Measurements from ENCODE around the gene SLC22A12.

SLC22A12 gene

DNA sequence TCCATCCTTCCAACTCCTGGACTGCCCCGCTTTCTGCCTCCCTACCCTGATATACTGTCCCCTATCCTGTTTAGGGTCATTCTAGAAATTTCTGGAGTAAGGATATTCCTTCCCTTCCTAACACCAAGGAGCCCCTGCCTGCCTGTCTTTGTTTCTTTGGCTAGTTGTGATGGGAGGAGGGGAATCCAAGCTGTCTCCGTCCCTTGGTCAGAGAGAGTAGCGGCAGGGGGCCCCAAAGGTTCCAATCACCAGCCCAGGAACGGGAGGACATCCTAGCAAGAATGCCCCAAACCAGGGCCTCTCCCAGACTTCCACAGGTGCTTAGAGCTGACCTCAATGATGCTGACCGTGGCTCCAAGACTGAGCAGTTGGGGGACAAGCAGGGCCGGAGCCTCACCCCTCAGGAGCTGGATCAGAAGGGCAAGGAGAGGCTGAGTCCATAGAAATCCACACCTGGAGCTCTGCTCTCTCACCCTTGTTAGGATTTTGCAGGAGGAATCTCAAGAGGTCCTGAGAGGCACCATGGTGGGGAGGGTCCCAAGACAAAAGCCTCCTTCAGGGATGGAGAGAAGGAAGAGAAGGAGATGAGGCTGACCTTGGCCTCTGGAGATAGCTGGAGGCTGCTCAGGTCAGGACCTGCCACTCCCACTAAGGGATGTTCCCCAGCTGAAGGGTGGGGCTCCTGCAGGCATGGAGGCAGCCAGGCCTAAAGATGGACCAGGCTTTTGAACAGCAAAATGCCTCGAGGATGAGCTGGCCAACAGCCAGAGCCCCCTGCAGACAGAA, 13.6 kb downstream of the SLC22A12 start:
- no peak for DNase-seq (ENCODE audit: low read depth in 2 of 2)

DNA sequence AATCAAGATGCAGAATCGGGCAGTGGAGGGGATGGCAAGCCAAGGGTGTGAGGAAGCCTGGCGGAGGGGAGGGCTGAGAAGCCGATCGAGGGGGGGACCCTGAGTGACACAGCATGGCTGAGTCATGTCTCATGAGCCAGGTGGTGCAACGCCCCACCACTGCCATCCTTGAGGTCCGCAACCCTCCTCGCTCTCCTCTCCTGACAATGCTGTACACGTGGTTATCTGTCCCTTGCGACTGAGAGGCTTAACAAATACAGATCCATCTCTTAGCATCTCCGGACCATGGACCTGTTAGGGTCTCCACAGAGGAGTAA, 14.2 kb downstream of the SLC22A12 start:
- DNase-seq (ENCODE audit: low read depth in 2 of 2), result no peak

DNA sequence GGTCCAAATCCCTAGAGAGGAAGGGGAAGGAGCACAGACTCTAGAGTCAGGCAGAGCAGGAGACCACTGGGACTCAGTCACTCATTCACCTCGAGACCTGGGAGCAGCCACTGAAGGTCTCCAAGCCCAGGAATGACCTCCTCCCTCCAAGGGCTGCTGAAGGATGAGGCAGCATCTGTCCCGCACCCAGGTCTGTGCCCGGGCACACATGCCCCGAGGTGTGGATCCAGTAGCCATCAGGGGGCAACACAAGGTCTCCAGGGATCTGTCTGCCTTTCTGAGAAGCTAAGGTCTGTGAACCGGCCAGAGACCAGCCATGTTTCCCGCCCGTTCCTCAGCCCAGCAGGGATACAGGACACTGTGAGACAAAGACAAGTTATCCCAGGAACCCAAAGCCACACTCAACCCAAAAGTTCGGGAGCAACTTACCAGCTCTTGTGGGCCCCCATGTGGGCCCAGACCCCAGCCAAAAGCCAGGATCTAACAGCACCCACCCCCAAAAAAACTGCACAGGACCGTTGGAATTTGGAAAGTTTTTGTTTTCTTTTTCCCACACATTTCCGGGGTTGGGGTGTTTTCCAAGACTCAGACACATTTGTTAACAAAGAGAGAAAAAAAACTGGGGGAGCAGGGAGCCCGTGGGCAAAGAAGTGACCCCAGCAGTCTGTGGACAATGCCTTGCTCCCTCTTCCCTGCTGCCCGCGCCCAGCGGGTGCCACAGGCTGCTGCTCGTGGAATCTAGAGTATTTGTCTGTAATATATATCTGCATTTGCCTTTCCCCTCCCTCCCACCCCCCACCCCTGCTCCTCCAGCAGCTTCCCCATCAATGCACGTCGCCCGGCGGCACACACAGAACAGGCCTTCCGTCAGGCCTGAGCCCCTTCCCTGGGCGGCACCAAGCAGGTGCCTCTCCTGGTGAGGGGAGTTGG, 14.9 kb downstream of the SLC22A12 start:
- DNase-seq (ENCODE audit: low read depth in 2 of 2), result no peak

DNA sequence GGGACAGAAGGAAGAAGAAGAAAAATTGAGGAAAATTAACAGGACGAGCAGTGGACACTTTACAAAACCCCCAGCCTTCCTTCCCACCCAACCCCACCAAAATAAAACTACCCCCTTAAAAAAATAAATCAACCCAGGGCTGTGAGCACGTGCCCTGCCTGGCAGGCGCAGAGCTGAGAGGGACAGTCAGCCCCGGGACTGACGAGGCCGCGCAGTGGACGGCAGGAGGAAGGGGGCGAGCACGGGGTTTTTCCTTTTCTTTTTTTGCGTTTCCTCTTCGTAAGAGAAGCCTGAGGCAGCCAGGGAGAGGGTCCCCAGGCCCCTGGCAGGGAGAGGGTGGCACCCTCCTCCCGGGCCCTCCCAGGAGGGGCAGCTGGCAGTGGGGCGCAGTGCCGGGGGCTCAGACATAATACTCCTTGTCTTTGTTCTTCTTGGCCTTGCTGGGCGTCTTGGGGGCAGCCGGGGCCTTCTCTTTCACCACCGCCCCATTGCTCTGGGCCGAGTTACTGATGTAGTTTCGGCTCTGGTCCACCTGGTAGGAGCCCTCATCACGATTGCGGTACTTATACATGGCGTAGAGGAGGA, 15.9 kb downstream of the SLC22A12 start:
- no peak for DNase-seq (ENCODE audit: low read depth in 2 of 2)

DNA sequence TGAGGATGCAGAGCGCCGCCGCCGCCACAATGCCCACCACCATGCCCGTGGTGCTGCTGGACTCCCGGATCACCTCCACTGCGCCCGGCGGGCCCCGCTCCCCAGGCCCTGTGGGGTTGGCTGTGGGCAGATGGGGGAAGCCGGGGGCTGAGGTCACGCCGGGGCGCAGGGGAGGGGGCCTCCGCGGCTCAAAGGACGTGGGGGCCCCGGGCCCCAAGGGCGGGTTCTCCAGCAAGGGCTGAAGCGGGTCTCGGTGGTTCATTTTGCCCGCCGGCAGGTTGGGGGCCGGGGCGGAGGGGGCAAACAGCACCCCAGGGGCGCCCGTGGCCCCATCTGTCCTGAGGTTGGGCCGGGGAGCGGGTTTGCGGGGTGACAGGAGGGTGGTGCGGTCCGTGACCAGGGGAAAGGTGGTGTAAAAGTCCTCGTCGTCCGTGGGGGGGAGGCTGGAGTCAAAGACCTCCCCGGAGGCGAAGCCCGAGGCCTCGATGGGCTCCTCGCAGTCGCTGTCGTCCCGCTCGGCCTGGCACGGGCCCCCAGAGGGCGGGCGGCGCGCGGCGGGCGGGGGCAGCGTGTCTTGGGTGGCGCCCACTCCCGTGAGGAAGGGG, 16.5 kb downstream of the SLC22A12 start:
- DNase-seq (ENCODE audit: low read depth in 2 of 2), result no peak

DNA sequence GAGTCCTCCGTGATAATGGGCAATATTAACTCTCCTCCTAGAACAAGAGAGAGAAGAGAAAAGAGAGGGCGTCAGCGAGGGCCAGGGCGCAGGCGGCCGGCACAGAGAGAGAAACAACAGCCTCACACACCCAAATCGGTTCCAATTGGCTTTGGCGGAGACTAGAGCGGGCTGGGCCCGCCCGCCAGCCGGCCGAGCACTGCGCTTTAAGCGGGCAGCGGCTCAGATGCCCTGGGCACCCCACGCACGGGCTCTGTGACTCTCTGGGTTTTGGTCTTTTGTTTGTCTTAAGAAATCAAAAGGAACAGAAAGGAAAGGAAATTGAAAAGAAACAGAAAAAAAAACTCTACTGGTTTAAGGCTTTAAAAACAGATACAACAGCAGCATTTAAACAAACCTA, 17.0 kb downstream of the SLC22A12 start:
- no peak for DNase-seq (ENCODE audit: low read depth in 2 of 2)

DNA sequence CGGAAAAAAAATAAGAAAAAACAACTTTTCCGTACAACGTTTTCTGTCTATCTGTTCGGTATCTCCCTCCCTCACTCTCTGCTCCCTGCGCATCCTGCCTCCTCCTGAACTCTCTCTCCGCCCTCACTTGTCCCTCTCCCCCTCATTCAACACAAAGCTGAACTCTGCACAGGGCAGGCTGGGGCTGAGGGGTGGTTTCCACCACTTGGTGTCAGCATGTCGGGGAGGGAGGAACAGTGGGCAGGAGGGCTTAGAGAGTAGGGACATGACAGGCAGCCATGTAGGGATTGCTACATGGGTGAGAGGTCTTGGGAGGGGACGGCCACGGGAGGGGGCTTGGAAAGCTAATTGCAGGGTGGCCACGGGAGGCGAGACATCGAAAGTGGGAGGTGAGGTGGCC, 17.6 kb downstream of the SLC22A12 start:
- DNase-seq (ENCODE audit: low read depth in 2 of 2), result no peak

DNA sequence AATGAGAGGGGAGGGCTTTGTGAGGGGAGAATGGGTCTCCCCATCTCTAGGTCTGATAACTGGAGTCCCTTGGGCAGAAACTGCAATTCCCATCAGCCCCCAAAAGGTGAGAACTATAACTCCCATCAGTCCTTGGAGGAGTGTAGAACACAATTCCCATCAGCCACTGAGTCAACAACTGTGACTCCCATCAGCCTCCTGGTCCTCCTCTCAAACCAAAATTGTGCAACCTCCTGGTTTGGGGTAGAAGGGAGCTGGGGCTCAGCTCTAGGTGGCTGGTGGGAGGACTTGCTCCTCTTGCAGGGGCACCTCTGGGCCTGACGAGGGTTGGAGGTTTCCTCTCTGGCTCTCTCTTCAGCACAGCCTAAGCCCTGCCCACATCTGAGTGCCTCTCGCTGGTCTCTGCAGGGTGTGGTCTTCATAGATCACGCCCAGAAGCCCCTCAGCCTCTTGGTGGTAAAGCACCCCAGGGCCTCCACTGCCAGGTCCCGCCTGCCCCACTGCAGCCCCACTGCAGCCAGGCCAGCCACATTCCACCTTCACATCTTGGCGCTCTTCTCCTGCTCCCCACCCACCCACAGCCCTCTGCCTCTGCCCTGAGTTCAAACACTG, 18.5 kb downstream of the SLC22A12 start:
- DNase-seq (ENCODE audit: low read depth in 2 of 2), result no peak

DNA sequence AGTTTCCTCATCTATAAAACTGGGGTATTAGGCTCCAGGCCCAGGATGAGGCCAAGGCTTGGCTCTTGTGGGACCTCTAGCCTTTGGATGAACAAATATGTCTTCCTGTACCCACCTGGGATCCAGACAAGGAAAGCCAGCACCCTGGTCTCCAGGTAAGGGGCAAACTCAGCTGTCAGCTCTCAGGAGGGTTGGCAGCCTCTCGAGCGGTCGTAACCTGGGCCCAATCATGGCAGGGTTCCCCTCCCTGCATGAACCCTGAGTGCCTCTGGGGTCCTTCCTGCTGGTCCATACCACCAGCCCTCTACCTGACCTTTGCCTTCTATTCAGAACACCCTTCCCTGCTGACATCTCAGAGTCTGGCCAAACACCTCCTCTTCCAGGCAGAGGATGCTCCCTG, 19.6 kb downstream of the SLC22A12 start:
- no peak for DNase-seq (ENCODE audit: low read depth in 2 of 2)

DNA sequence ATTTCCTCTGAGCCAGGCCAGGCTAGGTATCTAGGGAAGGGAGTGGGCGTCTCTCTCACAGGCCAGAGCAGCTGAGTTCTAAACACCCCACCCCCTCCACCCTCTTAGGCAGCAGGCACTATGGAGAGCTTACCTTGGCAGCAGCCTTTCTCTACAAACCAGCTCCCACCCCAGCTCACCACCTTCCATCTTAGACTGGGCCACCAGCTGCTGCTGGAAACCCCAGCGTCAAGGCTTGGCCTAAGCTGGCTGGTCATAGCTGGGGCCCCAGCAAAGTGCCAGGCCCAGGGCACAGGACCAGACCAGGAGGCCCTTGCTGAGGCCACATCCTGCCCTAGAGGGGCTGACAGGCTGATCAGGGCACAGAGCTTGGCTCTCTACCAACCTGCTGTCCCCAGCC, 20.2 kb downstream of the SLC22A12 start:
- no peak for DNase-seq (ENCODE audit: low read depth in 2 of 2)

DNA sequence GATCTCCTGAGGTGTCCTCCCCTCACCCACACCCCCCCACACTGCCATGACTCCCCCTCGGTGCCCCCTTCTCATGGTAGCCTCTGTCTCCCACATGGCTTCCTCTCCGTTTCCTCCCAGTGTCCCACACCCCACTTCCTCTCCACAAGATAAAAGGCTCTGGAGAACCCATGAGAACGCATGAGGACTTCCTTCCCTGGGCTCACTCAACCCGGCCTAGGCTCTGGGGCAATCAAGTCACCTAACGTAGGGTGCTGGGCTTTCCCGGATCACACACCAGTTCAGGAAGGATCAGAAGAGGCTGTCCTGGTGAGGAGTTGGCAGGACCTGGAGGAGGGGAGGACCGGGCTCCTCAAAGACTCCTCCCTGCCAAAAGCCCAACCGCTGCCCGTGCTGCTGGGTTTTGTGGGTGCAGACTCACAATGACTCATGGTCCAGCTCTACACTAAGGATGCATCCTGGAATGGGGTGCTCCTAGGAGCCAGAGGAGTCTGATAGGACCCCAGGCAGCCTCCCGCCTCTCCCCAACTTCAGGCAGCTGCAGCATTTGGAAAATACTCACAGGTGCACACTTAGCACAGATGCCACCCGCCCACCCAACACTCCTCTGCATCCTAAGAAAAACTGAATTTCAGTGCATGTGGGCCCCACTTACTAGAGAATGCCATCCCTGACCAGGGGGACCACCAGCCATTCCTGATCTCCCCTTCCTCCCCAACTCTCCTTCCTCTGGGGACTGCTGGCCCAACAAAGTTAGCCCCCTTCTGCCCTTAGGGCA, 21.0 kb downstream of the SLC22A12 start:
- no peak for DNase-seq (ENCODE audit: low read depth in 2 of 2)

DNA sequence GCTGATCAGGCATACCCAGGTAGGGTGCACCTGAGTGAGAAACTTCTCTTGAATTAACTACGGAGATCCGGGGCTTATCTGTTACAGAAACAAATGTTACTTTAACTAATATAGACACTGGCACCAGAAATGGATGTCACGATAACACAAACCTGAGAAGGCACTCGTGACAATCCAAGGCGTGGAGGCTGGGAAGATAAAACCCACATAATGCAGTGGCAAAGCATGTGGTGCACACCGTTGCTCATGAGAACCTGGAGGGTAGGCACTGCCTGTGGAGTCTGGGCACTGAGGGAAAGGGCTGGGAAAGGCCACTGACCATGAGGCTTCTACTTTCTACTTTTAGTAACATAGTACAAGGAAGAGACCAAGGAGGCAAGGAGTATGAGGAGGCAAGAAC, 22.6 kb downstream of the SLC22A12 start:
- DNase-seq (ENCODE audit: low read depth in 2 of 2), result no peak

DNA sequence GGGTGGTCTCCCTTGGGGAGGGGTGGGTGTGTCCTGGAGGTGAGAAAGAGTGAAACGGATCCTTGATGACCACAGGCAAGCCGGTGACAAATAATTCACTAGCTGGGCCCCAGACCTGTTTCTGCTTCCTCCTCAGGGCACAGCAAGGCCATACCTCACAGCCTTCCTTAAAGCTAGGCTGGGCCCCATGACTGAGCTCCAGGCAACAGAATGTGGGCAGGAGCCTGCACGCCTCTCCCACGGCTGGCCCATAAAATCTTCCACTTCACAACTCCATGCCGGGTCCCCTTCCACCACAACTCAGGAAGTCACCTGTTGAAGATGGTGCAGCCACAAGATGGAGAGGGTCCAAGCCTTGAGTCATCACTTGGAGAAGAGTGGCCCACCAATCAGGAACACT, 23.9 kb downstream of the SLC22A12 start:
- DNase-seq (ENCODE audit: low read depth in 2 of 2), result no peak

DNA sequence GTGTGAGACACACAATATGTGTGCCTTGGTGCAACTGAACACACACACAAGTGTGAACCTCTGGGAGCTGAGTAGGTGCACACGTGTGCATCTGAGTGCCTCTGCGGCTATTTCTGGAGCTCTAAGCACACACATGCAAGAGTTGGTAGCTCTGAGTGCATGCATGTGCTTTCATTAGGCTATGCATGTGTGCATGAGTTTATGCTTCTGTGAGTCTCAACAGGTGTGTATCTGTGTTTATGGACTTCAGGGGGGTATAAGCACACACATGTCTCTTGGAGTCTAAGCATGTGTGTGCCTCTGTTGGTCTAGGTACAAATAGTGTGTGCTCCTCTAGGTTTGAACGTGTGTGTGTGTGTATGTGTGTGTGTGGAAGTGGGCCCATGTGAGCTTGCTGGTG, 25.8 kb downstream of the SLC22A12 start:
- no peak for DNase-seq (ENCODE audit: low read depth in 2 of 2)

DNA sequence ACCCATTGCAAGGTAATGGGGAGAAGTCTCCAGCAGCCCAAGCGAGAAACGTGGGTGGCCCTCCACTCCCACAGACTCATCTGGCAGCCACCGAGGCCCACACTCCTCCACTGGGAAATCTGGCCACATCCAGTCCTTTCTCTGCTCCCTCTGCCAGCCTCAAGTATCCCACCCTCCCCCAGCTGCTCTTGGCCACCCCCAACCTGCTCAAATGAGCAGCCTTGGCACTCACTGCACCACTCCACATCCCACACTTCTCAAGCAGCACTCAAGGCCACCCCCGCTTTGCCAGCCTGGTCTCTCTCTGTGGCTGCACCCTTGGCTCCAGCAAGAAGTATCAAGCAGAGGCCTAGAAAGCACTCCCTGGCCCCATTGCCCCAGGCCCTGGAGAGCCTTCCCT, 28.2 kb downstream of the SLC22A12 start:
- no peak for DNase-seq (ENCODE audit: low read depth in 2 of 2)

DNA sequence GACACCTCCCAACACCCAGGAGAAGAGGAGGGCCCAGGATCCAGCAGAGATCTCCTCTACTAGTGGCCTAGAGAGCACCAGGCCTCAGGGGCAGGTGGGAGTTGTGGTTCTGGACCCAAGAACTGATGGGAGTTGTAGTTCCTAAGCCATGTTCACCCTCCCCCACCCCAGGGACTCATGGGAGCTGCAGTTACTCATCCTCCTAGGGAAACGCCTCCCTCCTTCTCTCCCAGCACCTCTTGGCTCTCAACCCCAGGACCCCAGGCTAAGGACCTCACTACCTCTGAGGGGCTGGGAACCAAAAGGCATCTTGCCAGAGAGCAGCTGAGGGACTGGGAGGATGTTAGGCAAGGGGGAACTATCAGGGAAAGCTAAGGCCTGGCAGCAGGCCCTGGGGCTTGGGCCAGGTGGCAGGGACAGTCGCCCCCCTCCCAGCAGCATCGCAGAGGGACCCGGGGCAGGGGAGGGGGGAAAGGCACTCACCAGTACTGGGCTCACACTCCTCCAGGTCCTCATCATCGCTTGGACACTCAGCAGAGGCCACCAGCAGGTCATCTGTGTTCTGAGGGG, 28.9 kb downstream of the SLC22A12 start:
- no peak for DNase-seq (ENCODE audit: low read depth in 2 of 2)

DNA sequence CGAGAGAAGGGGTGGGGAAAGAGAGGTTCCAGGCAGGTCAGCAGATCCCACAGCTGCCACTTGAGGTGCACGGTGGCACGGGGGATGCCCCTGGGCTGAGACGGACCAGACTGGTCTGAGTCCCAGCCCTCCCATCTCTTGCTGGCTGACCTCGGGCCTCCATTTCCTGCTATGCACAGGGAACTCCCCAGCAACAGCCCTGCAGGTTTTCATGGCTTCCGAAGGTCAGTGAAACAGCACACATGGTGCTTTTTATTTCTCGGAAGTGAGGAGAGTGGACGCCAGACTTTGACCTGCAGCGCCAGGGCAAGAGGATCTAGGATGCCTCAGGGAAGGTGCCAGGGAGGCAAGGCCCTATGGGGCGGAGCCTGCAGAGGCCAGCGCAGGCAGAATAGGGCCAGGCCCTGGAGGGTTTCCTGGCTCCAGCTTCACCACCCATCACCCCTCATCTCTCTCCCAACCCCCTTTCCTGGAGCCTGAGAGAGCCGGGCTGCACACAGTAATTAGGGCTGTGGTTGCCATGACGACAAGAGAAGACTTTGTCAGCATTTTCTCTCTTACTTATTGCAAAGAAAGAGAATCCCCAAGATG, 29.5 kb downstream of the SLC22A12 start:
- no peak for DNase-seq (ENCODE audit: low read depth in 2 of 2)

DNA sequence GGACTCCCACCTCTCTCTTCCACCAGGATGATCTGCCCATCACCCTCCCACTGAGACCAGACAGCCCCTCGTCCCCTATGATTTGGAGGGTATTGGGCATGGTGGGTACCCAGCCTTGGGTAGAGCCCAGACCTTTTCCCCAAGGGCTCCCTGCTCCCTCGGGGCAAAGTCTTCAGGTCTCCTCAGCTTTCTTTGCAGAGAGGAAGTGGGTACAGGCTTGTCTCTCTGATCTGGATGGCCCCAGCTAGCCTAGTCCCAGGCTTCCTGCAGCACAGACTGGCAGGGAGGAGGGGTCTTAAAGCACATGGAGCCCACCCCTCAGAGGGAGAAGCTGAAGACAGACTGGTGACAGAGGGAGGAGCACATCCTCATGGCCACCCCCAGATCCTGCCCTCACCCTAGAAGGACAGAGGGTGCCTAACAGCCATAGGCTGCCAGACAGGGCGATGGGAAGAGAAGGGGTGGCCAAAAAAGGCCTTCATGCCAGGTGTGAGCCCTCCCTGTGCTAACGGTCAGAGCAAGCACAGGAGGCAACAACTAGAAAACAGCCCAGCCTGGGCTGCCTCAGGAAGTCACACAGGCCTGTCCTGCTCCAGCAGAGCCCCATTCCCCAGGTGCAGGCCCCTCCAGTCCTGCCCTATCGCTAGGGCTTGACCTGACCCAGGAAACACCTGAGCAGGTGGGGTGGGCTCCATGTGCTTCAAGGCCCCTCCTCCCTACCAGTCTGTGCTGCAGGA, 30.4 kb downstream of the SLC22A12 start:
- no peak for DNase-seq (ENCODE audit: low read depth in 2 of 2)

DNA sequence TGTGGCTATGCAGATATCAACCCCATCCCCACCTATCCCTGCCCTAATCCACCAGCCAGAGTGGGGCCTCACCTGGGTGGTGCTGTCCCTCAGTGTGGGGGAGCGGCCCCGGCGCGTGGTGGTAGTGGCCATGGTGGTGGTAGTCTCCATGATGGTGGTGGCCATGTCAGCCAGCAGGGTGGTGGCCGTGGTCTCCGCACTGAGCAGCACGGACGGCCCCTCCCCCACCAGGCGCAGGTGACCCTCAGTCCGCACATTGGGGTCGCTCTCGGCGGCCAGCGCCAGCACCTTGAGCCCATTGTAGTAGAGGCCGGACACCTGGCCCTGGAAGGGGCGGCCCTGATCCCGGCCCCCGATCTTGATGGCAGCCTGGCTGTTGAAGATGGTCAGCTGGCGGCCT, 31.7 kb downstream of the SLC22A12 start:
- DNase-seq (ENCODE audit: low read depth in 2 of 2), result no peak

Measured in stimulated activated CD8-positive, alpha-beta memory T cell treated with anti-CD3 and anti-CD28 coated beads, Interleukin-2, amount 100 ng/mL, for 48 hours (primary cell).